WTC11 (cell line): Measurements from ENCODE around the gene ROBO4. TPM values are rescaled to one million over a fixed set of nuclear protein-coding genes. Genes with fewer than 3 reads are reported as not detected.

Source experiments
- ATAC-seq: fragments of 200-7000 bp; cut with Tn5 transposase; 2 replicates; pipeline ENCODE4 v1.10.0; 2021; ENCODE audit warnings: mild to moderate bottlenecking, moderate library complexity
- CTCF ChIA-PET: fragments of 300-600 bp; sonication (Branson Sonifier 250); formaldehyde crosslinking; loops from one replicate; lab custom pipeline; 2021; ENCODE audit warnings: antibody characterized with exemption; lab: Charles Lee
- POLR2A ChIA-PET: fragments of 350-600 bp; sonication (Branson Sonifier 250); formaldehyde crosslinking; loops from one replicate; lab custom pipeline; 2021; ENCODE audit warnings: antibody characterized with exemption; lab: Charles Lee
- DNase-seq: peaks from one replicate; pipeline ENCODE4 v3.0.0; 2021; ENCODE audit warnings: low spot score
- H3K27ac Mint-ChIP-seq: 2 replicates; pipeline ENCODE4 v1.8.0; 2021; ENCODE audit warnings: mixed read lengths
- H3K27me3 Mint-ChIP-seq: 2 replicates; pipeline ENCODE4 v1.8.0; 2021; ENCODE audit warnings: low read depth, mild to moderate bottlenecking, moderate library complexity, mixed read lengths
- H3K36me3 Mint-ChIP-seq: 2 replicates; pipeline ENCODE4 v1.8.0; 2021; ENCODE audit warnings: mixed read lengths
- H3K4me1 Mint-ChIP-seq: 2 replicates; pipeline ENCODE4 v1.8.0; 2022; ENCODE audit warnings: mixed read lengths
- H3K4me3 Mint-ChIP-seq: 2 replicates; pipeline ENCODE4 v1.8.0; 2021; ENCODE audit warnings: mild to moderate bottlenecking, moderate library complexity, mixed read lengths
- H3K9me3 Mint-ChIP-seq: 2 replicates; pipeline ENCODE4 v1.8.0; 2021; ENCODE audit warnings: mixed read lengths
- ELF4 ChIP-seq: sonication (generic); formaldehyde crosslinking; IDR thresholded peaks from 2 replicates; pipeline ENCODE4 v1.8.1; 2022; ENCODE audit warnings: low read depth, mild to moderate bottlenecking, moderate library complexity, missing genetic modification reagents
- EMX1 ChIP-seq: fragments of 250-450 bp; sonication (Bioruptor Pico); IDR thresholded peaks from 2 replicates; pipeline ENCODE4 v1.8.0; 2021; ENCODE audit warnings: mild to moderate bottlenecking
- HMGA2 ChIP-seq: fragments of 250-450 bp; sonication (Bioruptor Pico); IDR thresholded peaks from 2 replicates; pipeline ENCODE4 v1.4.0; 2021; ENCODE audit warnings: mild to moderate bottlenecking, moderate library complexity
- MXD4 ChIP-seq: fragments of 250-450 bp; sonication (Bioruptor Pico); IDR thresholded peaks from 2 replicates; pipeline ENCODE4 v1.8.0; 2021; ENCODE audit warnings: mild to moderate bottlenecking, moderate library complexity, borderline replicate concordance
- MYBL2 ChIP-seq: sonication (generic); formaldehyde crosslinking; IDR thresholded peaks from 2 replicates; pipeline ENCODE4 v1.8.1; 2023; ENCODE audit warnings: mild to moderate bottlenecking, moderate library complexity, missing genetic modification reagents
- NR1H2 ChIP-seq: sonication (generic); formaldehyde crosslinking; IDR thresholded peaks from 2 replicates; pipeline ENCODE4 v1.9.0; 2021; ENCODE audit warnings: mild to moderate bottlenecking, moderate library complexity, missing genetic modification reagents
- NR2C2 ChIP-seq: sonication (generic); formaldehyde crosslinking; IDR thresholded peaks from 2 replicates; pipeline ENCODE4 v1.8.0; 2022; ENCODE audit warnings: mild to moderate bottlenecking, missing genetic modification reagents
- OVOL2 ChIP-seq: fragments of 250-450 bp; sonication (Bioruptor Pico); IDR thresholded peaks from 2 replicates; pipeline ENCODE4 v1.9.0; 2021; ENCODE audit warnings: mild to moderate bottlenecking, borderline replicate concordance
- RELA ChIP-seq: sonication (generic); formaldehyde crosslinking; IDR thresholded peaks from 2 replicates; pipeline ENCODE4 v1.8.1; 2022; ENCODE audit warnings: missing genetic modification reagents, mild to moderate bottlenecking, borderline replicate concordance
- SOX15 ChIP-seq: fragments of 250-450 bp; sonication (Bioruptor Pico); IDR thresholded peaks from 2 replicates; pipeline ENCODE4 v1.9.0; 2021; ENCODE audit warnings: mild to moderate bottlenecking
- SP1 ChIP-seq: sonication (generic); formaldehyde crosslinking; conservative IDR thresholded peaks from 2 replicates; pipeline ENCODE4 v1.8.1; 2022; ENCODE audit warnings: missing genetic modification reagents
- ZNF263 ChIP-seq: sonication (generic); formaldehyde crosslinking; IDR thresholded peaks from 2 replicates; pipeline ENCODE4 v1.8.1; 2022; ENCODE audit warnings: low read depth, mild to moderate bottlenecking, moderate library complexity, missing genetic modification reagents
- ZNF396 ChIP-seq: fragments of 250-450 bp; sonication (Bioruptor Pico); IDR thresholded peaks from 2 replicates; pipeline ENCODE4 v1.8.0; 2021; ENCODE audit warnings: mild to moderate bottlenecking, moderate library complexity, borderline replicate concordance
- total RNA-seq: library from RNA; stranded (reverse); gene quantifications from 3 replicates; pipeline ENCODE4 v1.2.3, GENCODE V29; 2021
- TF ChIP-seq, protein P1 (sequence below): sonication (generic); formaldehyde crosslinking; IDR thresholded peaks from 2 replicates; pipeline ENCODE4 v1.8.1; 2022; ENCODE audit warnings: missing genetic modification reagents, borderline replicate concordance
- TF ChIP-seq, protein P2 (sequence below): fragments of 250-450 bp; sonication (Bioruptor Pico); IDR thresholded peaks from 2 replicates; pipeline ENCODE4 v1.9.0; 2021; ENCODE audit warnings: mild to moderate bottlenecking
- TF ChIP-seq, protein P3 (sequence below): sonication (generic); formaldehyde crosslinking; IDR thresholded peaks from 2 replicates; pipeline ENCODE4 v1.8.1; 2022; ENCODE audit warnings: mild to moderate bottlenecking, moderate library complexity, missing genetic modification reagents
- TF ChIP-seq, protein P4 (sequence below): sonication (generic); formaldehyde crosslinking; IDR thresholded peaks from 2 replicates; pipeline ENCODE4 v1.8.0; 2022; ENCODE audit warnings: mild to moderate bottlenecking, missing genetic modification reagents
- TF ChIP-seq, protein P5 (sequence below): sonication (generic); formaldehyde crosslinking; IDR thresholded peaks from 2 replicates; pipeline ENCODE4 v1.8.0; 2022; ENCODE audit warnings: mild to moderate bottlenecking, missing genetic modification reagents
- TF ChIP-seq, protein P6 (sequence below): fragments of 250-450 bp; sonication (Bioruptor Pico); IDR thresholded peaks from 2 replicates; pipeline ENCODE4 v1.8.0; 2021; ENCODE audit warnings: mild to moderate bottlenecking
- TF ChIP-seq, protein P7 (sequence below): sonication (generic); formaldehyde crosslinking; IDR thresholded peaks from 2 replicates; pipeline ENCODE4 v1.8.0; 2023; ENCODE audit warnings: mild to moderate bottlenecking, missing genetic modification reagents

Gene ROBO4
- total RNA-seq, 1 experiment from 2014 or later = 0.13 TPM

DNA sequence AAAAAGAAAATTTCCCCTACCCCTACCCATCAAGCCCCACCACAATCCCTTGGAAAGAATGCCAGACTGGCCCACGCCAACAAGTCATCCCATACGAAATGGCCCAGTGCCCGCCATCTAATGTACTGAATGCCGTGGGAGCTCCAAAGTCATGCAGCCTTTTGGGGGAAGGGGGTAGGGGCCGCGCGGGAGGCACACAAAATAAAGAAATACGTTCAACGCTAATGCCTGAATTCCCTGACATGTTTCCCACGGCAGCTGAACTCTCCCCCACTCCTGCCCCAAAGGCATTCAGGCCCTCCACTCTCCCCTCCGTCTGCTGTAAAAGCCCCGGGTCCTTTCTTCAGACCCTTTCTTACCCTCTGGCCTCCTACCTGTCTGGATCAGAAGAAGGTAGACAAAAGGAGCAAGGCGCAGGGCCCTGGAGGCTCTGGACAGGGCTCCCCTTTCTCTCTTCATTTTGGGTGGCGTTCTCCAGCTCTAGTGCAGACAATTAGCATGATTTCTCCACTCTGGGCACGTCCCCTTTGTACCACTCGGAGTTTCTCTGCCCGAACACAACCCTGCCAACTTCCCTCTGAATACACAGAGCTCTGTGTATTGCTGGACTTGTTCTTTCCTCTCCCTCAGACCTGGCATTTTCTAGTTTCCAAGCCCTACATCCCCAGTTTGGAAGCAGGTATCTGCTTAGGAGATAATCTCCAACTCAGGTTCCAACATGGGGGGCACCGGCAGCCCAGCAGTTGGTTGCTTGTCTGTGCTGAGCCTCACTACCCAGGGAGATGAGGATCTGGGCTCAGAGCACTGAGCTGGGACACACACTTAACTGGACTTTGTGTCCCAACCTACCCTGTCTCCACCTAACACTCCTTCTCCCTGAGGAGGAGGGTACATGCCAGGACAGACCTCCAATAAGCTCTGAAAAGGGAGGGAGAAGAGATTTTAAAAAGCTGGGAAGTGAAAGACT lies 38.2 kb upstream of the ROBO4 start, which contains the start of gene HEPACAM:
Gene HEPACAM, minus strand, starts transcription at position 500 of the 967 bp plus-strand sequence. Its CDS starts 41 bp downstream, at position 459.
- Mint-ChIP-seq H3K4me3 (no peak within 1 kb of the TSS), H3K9me3 (no peaks in the 10 kb centered on the region), H3K27me3 (peaks cover 28% of the 10 kb centered on the region), H3K36me3 (no peaks in the 10 kb centered on the region), H3K27ac (no peak within 1 kb of the TSS), H3K4me1 (0 out of 2 replicates have a peak, but pooled peaks cover 2% of the 10 kb centered on the region)
- ChIA-PET CTCF (interaction anchor here (0.6 to 2.1 kb wide), 11 partner anchors 8 to 1782 kb away, joined by 3 to 15 read pairs (median 5); partner anchors contain the start of genes CCDC15, ROBO3, ROBO4 and TMEM218), POLR2A (no interaction called here)
- ATAC-seq (no peak), DNase-seq (no peak)
- TF ChIP-seq, protein P1, sequence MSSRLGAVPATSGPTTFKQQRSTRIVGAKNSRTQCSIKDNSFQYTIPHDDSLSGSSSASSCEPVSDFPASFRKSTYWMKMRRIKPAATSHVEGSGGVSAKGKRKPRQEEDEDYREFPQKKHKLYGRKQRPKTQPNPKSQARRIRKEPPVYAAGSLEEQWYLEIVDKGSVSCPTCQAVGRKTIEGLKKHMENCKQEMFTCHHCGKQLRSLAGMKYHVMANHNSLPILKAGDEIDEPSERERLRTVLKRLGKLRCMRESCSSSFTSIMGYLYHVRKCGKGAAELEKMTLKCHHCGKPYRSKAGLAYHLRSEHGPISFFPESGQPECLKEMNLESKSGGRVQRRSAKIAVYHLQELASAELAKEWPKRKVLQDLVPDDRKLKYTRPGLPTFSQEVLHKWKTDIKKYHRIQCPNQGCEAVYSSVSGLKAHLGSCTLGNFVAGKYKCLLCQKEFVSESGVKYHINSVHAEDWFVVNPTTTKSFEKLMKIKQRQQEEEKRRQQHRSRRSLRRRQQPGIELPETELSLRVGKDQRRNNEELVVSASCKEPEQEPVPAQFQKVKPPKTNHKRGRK (CRISPR knock-in tag) = no peak
- TF ChIP-seq ELF4 (CRISPR knock-in tag) = no peak
- TF ChIP-seq, protein P2, sequence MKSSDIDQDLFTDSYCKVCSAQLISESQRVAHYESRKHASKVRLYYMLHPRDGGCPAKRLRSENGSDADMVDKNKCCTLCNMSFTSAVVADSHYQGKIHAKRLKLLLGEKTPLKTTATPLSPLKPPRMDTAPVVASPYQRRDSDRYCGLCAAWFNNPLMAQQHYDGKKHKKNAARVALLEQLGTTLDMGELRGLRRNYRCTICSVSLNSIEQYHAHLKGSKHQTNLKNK (CRISPR knock-in tag) = no peak
- no peak for TF ChIP-seq OVOL2 (CRISPR knock-in tag)
- no peak for TF ChIP-seq NR2C2
- no peak for TF ChIP-seq ZNF263 (CRISPR knock-in tag)
- TF ChIP-seq, protein P3, sequence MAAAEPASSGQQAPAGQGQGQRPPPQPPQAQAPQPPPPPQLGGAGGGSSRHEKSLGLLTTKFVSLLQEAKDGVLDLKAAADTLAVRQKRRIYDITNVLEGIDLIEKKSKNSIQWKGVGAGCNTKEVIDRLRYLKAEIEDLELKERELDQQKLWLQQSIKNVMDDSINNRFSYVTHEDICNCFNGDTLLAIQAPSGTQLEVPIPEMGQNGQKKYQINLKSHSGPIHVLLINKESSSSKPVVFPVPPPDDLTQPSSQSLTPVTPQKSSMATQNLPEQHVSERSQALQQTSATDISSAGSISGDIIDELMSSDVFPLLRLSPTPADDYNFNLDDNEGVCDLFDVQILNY (CRISPR knock-in tag) = no peak
- TF ChIP-seq, protein P4, sequence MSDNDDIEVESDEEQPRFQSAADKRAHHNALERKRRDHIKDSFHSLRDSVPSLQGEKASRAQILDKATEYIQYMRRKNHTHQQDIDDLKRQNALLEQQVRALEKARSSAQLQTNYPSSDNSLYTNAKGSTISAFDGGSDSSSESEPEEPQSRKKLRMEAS (CRISPR knock-in tag) = no peak
- TF ChIP-seq NR1H2 = no peak
- TF ChIP-seq, protein P5, sequence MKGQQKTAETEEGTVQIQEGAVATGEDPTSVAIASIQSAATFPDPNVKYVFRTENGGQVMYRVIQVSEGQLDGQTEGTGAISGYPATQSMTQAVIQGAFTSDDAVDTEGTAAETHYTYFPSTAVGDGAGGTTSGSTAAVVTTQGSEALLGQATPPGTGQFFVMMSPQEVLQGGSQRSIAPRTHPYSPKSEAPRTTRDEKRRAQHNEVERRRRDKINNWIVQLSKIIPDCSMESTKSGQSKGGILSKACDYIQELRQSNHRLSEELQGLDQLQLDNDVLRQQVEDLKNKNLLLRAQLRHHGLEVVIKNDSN (CRISPR knock-in tag) = no peak
- TF ChIP-seq HMGA2 (CRISPR knock-in tag) = no peak
- TF ChIP-seq SOX15 = no peak
- no peak for TF ChIP-seq SP1 (CRISPR knock-in tag)
- no peak for TF ChIP-seq RELA (CRISPR knock-in tag)
- no peak for TF ChIP-seq MXD4 (CRISPR knock-in tag)
- TF ChIP-seq, protein P6, sequence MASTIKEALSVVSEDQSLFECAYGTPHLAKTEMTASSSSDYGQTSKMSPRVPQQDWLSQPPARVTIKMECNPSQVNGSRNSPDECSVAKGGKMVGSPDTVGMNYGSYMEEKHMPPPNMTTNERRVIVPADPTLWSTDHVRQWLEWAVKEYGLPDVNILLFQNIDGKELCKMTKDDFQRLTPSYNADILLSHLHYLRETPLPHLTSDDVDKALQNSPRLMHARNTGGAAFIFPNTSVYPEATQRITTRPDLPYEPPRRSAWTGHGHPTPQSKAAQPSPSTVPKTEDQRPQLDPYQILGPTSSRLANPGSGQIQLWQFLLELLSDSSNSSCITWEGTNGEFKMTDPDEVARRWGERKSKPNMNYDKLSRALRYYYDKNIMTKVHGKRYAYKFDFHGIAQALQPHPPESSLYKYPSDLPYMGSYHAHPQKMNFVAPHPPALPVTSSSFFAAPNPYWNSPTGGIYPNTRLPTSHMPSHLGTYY (CRISPR knock-in tag) = no peak

DNA sequence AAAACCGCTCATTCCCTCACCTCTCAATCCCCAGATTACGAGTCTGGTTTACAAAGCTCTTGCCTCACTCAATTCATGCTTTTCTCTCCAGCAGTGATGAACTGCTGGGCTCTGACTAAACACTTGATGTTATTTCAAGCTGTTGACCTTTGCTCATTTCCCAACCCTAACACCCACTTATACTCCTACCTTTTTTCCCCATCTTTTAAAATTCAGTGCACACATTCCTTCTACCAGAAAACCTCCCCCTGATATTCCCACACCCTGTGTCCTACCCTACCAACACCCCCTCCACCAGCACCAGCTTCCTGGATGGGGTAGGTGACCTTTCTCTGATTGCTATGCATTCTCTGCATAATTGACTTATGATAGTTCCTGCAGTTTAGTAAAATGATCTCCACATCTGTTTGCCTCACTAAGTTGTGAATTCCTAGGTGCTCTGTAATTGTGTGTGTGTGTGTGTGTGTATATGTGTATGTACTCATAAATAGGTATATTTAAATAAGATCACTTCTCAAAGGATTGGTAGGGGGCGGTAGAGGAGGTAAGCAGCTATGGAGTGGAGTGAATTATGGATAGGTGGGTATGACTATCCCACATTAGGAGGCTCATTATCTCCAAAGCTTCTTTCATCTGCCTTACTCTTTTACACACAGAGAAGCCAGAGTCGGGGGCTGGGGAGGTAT lies 37.3 kb upstream of the ROBO4 start:
- ATAC-seq (peak; percentile 34; the same call in 1 of the 2 replicates), DNase-seq (no peak)
- ChIA-PET CTCF (interaction anchor here (0.6 to 2.1 kb wide), 12 partner anchors 9 to 1781 kb away, joined by 3 to 15 read pairs (median 4); partner anchors contain the start of genes CCDC15, ROBO3 and TMEM218), POLR2A (no interaction called here)
- Mint-ChIP-seq H3K27ac (no peak overlapping the region), H3K4me3 (no peak overlapping the region), H3K9me3 (no peaks in the 10 kb centered on the region), H3K36me3 (no peaks in the 10 kb centered on the region), H3K4me1 (0 out of 2 replicates have a peak, but pooled peaks cover 2% of the 10 kb centered on the region), H3K27me3 (peaks cover 33% of the 10 kb centered on the region)
- no peak for TF ChIP-seq ZNF396
- TF ChIP-seq MYBL2 (CRISPR knock-in tag) = no peak
- TF ChIP-seq, protein P7, sequence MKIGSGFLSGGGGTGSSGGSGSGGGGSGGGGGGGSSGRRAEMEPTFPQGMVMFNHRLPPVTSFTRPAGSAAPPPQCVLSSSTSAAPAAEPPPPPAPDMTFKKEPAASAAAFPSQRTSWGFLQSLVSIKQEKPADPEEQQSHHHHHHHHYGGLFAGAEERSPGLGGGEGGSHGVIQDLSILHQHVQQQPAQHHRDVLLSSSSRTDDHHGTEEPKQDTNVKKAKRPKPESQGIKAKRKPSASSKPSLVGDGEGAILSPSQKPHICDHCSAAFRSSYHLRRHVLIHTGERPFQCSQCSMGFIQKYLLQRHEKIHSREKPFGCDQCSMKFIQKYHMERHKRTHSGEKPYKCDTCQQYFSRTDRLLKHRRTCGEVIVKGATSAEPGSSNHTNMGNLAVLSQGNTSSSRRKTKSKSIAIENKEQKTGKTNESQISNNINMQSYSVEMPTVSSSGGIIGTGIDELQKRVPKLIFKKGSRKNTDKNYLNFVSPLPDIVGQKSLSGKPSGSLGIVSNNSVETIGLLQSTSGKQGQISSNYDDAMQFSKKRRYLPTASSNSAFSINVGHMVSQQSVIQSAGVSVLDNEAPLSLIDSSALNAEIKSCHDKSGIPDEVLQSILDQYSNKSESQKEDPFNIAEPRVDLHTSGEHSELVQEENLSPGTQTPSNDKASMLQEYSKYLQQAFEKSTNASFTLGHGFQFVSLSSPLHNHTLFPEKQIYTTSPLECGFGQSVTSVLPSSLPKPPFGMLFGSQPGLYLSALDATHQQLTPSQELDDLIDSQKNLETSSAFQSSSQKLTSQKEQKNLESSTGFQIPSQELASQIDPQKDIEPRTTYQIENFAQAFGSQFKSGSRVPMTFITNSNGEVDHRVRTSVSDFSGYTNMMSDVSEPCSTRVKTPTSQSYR = no peak
- TF ChIP-seq EMX1 (CRISPR knock-in tag) = no peak
